Activated CD4-positive, alpha-beta T cell treated with anti-CD3 and anti-CD28 coated beads, Interleukin-2, amount 50 U/mL, for 48 hours (primary cell): ENCODE measurements around the gene EPGN.
A peak's percentile ranks its signal among the peaks of the same experiment; 100 is the strongest.
"Not testable (repeated sequence)": the region's sequence is repeated elsewhere in the genome, so short reads cannot be mapped to it uniquely, and the experiment has no call there.

Experiments used
- DNase-seq, 2 experiments: peaks; one replicate each; pipeline ENCODE4 v3.0.0-alpha.2; 2020

Gene EPGN

GRCh38 chr4:74311696-74312313 lies 3.5 kb downstream of the EPGN start:
- DNase-seq, result no peak

- DNase-seq, result no peak
These were observed 6.1 kb downstream of the EPGN start for GRCh38 chr4:74314329-74314728.

- DNase-seq, result no peak
These were observed 6.7 kb downstream of the EPGN start for GRCh38 chr4:74314944-74315343.

- no peak for DNase-seq
These were observed 7.1 kb downstream of the EPGN start for GRCh38 chr4:74315376-74315775.

- DNase-seq, result no peak
These were observed 8.1 kb downstream of the EPGN start for GRCh38 chr4:74316397-74316796.

GRCh38 chr4:74317616-74318246 lies 9.5 kb downstream of the EPGN start:
- no peak for DNase-seq

- DNase-seq, result no peak
These were observed 10.0 kb downstream of the EPGN start for GRCh38 chr4:74318276-74318675.

GRCh38 chr4:74319470-74319869 lies 11.2 kb downstream of the EPGN start:
- DNase-seq, result no peak

GRCh38 chr4:74320559-74321118 lies 12.4 kb downstream of the EPGN start:
- DNase-seq, result peak; percentile 8 to 16

GRCh38 chr4:74322301-74322700 lies 14.0 kb downstream of the EPGN start:
- DNase-seq, result no peak

- no peak for DNase-seq
These were observed 15.4 kb downstream of the EPGN start for GRCh38 chr4:74323663-74324062.

- DNase-seq, result no peak
These were observed 16.0 kb downstream of the EPGN start for GRCh38 chr4:74324262-74324661.

GRCh38 chr4:74325886-74326285 lies 17.6 kb downstream of the EPGN start:
- no peak for DNase-seq

- no peak for DNase-seq
These were observed 19.5 kb downstream of the EPGN start for GRCh38 chr4:74327762-74328161.

GRCh38 chr4:74328501-74328900 lies 20.2 kb downstream of the EPGN start:
- DNase-seq, result no peak

- DNase-seq, result no peak
These were observed 21.0 kb downstream of the EPGN start for GRCh38 chr4:74329307-74329706.

- DNase-seq, result no peak
These were observed 22.1 kb downstream of the EPGN start for GRCh38 chr4:74330295-74330750.

GRCh38 chr4:74331252-74331651 lies 23.0 kb downstream of the EPGN start:
- DNase-seq, result no peak

GRCh38 chr4:74331944-74332343 lies 23.7 kb downstream of the EPGN start:
- no peak for DNase-seq

GRCh38 chr4:74334636-74335035 lies 26.4 kb downstream of the EPGN start:
- no peak for DNase-seq

GRCh38 chr4:74335341-74336021 lies 27.2 kb downstream of the EPGN start:
- DNase-seq, result no peak

GRCh38 chr4:74338792-74339333 lies 30.6 kb downstream of the EPGN start:
- DNase-seq, result no peak

- DNase-seq, result no peak
These were observed 31.2 kb downstream of the EPGN start for GRCh38 chr4:74339501-74339900.

GRCh38 chr4:74340421-74340820 lies 32.2 kb downstream of the EPGN start:
- not testable (repeated sequence) for DNase-seq
